ENCODE results near the gene ST8SIA2. TPM values are rescaled to one million over a fixed set of nuclear protein-coding genes. Genes with fewer than 3 reads are reported as not detected.

The ST8SIA2 gene
- polyA plus RNA-seq, 1 of the 3 experiments (the other 2 are of a cell fraction): 0.05 TPM

- TF ChIP-seq TCF12 (IDR thresholded peaks at IDR 0.05) (no peak), CHD2 (IDR thresholded peaks at IDR 0.05; ENCODE audit: low read length, partially characterized antibody) (no peak), ELF1 (IDR thresholded peaks at IDR 0.05) (no peak), FOSL2 (IDR thresholded peaks at IDR 0.05; ENCODE audit: borderline replicate concordance, low read depth) (no peak), SIN3A (IDR thresholded peaks at IDR 0.05; ENCODE audit: borderline replicate concordance, low read depth, low read length) (no peak), EZH2phosphoT487 (IDR thresholded peaks at IDR 0.05; ENCODE audit: borderline replicate concordance, low read depth) (no peak), EP300 (IDR thresholded peaks at IDR 0.05; ENCODE audit: borderline replicate concordance in 1 of 2, low read depth in 1 of 2, low read length in 1 of 2) (no peak), YY1 (IDR thresholded peaks at IDR 0.05; ENCODE audit: low read depth) (no peak), FOXJ3 (CRISPR knock-in tag; IDR thresholded peaks at IDR 0.05) (no peak), SMC3 (IDR thresholded peaks at IDR 0.05; ENCODE audit: low read depth, low read length) (no peak), POLR2AphosphoS5 (IDR thresholded peaks at IDR 0.05; ENCODE audit: low read depth, low read length) (no peak), TAF1 (IDR thresholded peaks at IDR 0.05; ENCODE audit: borderline replicate concordance, low read depth, low read length) (no peak), NRF1 (IDR thresholded peaks at IDR 0.05; ENCODE audit: low read depth, low read length) (no peak), RCOR1 (IDR thresholded peaks at IDR 0.05; ENCODE audit: low read length) (no peak)
- TF ChIP-seq, protein P1, sequence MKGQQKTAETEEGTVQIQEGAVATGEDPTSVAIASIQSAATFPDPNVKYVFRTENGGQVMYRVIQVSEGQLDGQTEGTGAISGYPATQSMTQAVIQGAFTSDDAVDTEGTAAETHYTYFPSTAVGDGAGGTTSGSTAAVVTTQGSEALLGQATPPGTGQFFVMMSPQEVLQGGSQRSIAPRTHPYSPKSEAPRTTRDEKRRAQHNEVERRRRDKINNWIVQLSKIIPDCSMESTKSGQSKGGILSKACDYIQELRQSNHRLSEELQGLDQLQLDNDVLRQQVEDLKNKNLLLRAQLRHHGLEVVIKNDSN (IDR thresholded peaks at IDR 0.05; ENCODE audit: borderline replicate concordance, low read depth): no peak
- TF ChIP-seq, protein P2, sequence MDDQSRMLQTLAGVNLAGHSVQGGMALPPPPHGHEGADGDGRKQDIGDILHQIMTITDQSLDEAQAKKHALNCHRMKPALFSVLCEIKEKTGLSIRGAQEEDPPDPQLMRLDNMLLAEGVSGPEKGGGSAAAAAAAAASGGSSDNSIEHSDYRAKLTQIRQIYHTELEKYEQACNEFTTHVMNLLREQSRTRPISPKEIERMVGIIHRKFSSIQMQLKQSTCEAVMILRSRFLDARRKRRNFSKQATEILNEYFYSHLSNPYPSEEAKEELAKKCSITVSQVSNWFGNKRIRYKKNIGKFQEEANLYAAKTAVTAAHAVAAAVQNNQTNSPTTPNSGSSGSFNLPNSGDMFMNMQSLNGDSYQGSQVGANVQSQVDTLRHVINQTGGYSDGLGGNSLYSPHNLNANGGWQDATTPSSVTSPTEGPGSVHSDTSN (IDR thresholded peaks at IDR 0.05): no peak
- TF ChIP-seq, protein P3, sequence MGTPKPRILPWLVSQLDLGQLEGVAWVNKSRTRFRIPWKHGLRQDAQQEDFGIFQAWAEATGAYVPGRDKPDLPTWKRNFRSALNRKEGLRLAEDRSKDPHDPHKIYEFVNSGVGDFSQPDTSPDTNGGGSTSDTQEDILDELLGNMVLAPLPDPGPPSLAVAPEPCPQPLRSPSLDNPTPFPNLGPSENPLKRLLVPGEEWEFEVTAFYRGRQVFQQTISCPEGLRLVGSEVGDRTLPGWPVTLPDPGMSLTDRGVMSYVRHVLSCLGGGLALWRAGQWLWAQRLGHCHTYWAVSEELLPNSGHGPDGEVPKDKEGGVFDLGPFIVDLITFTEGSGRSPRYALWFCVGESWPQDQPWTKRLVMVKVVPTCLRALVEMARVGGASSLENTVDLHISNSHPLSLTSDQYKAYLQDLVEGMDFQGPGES (IDR thresholded peaks at IDR 0.05; ENCODE audit: low read depth, low read length): no peak
- no peaks in the 10 kb centered on the region for H4K20me1 ChIP-seq (ENCODE audit: insufficient read depth)
- no peaks in the 10 kb centered on the region for H3K27me3 ChIP-seq (ENCODE audit: insufficient read depth)
- no peak overlapping the region for H3K4me2 ChIP-seq
- WGBS (ENCODE audit: low lambda C conversion rate): 15% methylated on average over 3 of the region's 3 CpGs
- no peaks in the 10 kb centered on the region for H3K79me2 ChIP-seq (ENCODE audit: insufficient read depth)
- H3K4me1 ChIP-seq (ENCODE audit: control insufficient read depth in 1 of 2, insufficient read depth in 2 of 2, low read depth in 1 of 2, low read length in 1 of 2): no peaks in the 10 kb centered on the region
- no peak for DNase-seq
- H2AFZ ChIP-seq (ENCODE audit: low read depth): no peak overlapping the region
- ChIA-PET CTCF (interaction anchor here (3.2 kb wide), 1 partner anchor 15 kb away, joined by 12 read pairs; no protein-coding TSS in a partner anchor), POLR2A (no interaction called here)
- H3K36me3 ChIP-seq (replicated peaks in 1 of 2; ENCODE audit: control insufficient read depth in 1 of 2, insufficient read depth in 2 of 2, low read length in 1 of 2): no peaks in the 10 kb centered on the region
- H3K4me3 ChIP-seq (ENCODE audit: low read depth in 2 of 2, low read length in 1 of 2): no peak overlapping the region
- no peaks in the 10 kb centered on the region for H3F3A ChIP-seq (replicated peaks; ENCODE audit: insufficient read depth)
- no peak overlapping the region for H3K27ac ChIP-seq (ENCODE audit: low read depth in 2 of 2, low read length in 1 of 2)
- H3K9me3 ChIP-seq: no peaks in the 10 kb centered on the region
- H3K9me2 ChIP-seq: no peaks in the 10 kb centered on the region
- no peak overlapping the region for H3K9ac ChIP-seq
Measured at GRCh38 chr15:92376109-92376508, 17.6 kb upstream of the ST8SIA2 start.
